OCI-LY1 (cell line): ENCODE results near the gene SOX5.

ENCODE experiments used
- H2AFZ ChIP-seq: fragments of 200-600 bp; sonication (generic), shearing (Covaris generic); 2 replicates; pipeline ENCODE4 v1.6.0; 2014; ENCODE audit warnings: antibody characterized with exemption, mild to moderate bottlenecking, low read length
- H3F3A ChIP-seq: fragments of 200-600 bp; sonication (generic), shearing (Covaris generic); 2 replicates; pipeline ENCODE4 v1.6.0; 2014; ENCODE audit warnings: mild to moderate bottlenecking, antibody characterized with exemption, low read length, moderate library complexity; ENCODE audit not compliant: insufficient read depth
- H3K27ac ChIP-seq: fragments of 200-600 bp; sonication (generic); 2 replicates; pipeline ENCODE4 v1.5.1; 2014; ENCODE audit warnings: low read length, mixed run types, mild to moderate bottlenecking, low read depth; ENCODE audit not compliant: poor library complexity, severe bottlenecking
- H3K27me3 ChIP-seq: fragments of 200-600 bp; sonication (generic); 2 replicates; pipeline ENCODE4 v1.6.0; 2014; ENCODE audit warnings: antibody characterized with exemption, mild to moderate bottlenecking, low read length, moderate library complexity; ENCODE audit not compliant: insufficient read depth
- H3K36me3 ChIP-seq: fragments of 200-600 bp; sonication (generic); 2 replicates; pipeline ENCODE4 v1.6.1; 2014; ENCODE audit warnings: mild to moderate bottlenecking, antibody characterized with exemption, low read length, moderate library complexity, mixed read lengths; ENCODE audit not compliant: insufficient read depth
- H3K4me1 ChIP-seq: fragments of 200-600 bp; sonication (generic); 2 replicates; pipeline ENCODE4 v1.5.1; 2014; ENCODE audit warnings: mild to moderate bottlenecking, low read length, moderate library complexity; ENCODE audit not compliant: insufficient read depth, severe bottlenecking
- H3K4me2 ChIP-seq: fragments of 200-600 bp; sonication (generic), shearing (Covaris generic); 2 replicates; pipeline ENCODE4 v1.6.1; 2014; ENCODE audit warnings: low read length
- H3K4me3 ChIP-seq: fragments of 200-600 bp; sonication (generic); 2 replicates; pipeline ENCODE4 v1.5.1; 2014; ENCODE audit warnings: low read length, low read depth, mild to moderate bottlenecking, mixed read lengths; ENCODE audit not compliant: poor library complexity, severe bottlenecking
- H3K79me2 ChIP-seq: fragments of 200-600 bp; shearing (Covaris generic); 2 replicates; pipeline ENCODE4 v1.6.1; 2016; ENCODE audit warnings: mixed run types, low read length, mixed read lengths; ENCODE audit not compliant: insufficient read depth
- H3K9ac ChIP-seq: fragments of 200-600 bp; sonication (generic), shearing (Covaris generic); 2 replicates; pipeline ENCODE4 v1.6.1; 2014; ENCODE audit warnings: mild to moderate bottlenecking, low read length, mixed read lengths
- H3K9me2 ChIP-seq: fragments of 200-600 bp; sonication (generic), shearing (Covaris generic); 2 replicates; pipeline ENCODE4 v1.6.1; 2014; ENCODE audit warnings: low read depth, mild to moderate bottlenecking, low read length, mixed read lengths
- H3K9me3 ChIP-seq: fragments of 200-600 bp; shearing (Covaris generic); 2 replicates; pipeline ENCODE4 v1.6.1; 2014; ENCODE audit warnings: low read length, mixed read lengths
- H4K20me1 ChIP-seq: fragments of 200-600 bp; sonication (generic), shearing (Covaris generic); 2 replicates; pipeline ENCODE4 v1.6.0; 2016; ENCODE audit warnings: mild to moderate bottlenecking, low read length; ENCODE audit not compliant: insufficient read depth
- CTCF ChIP-seq: fragments of 200-600 bp; sonication (generic), shearing (Covaris generic); IDR thresholded peaks from 2 replicates; pipeline ENCODE4 v1.5.1; 2017; ENCODE audit warnings: mild to moderate bottlenecking, antibody characterized with exemption, low read length, moderate library complexity, mixed read lengths
- EZH2 ChIP-seq: fragments of 200-600 bp; sonication (generic), shearing (Covaris generic); IDR thresholded peaks from 2 replicates; pipeline ENCODE4 v1.8.0; 2017; ENCODE audit warnings: borderline replicate concordance, mixed run types, mild to moderate bottlenecking, antibody characterized with exemption, low read length, moderate library complexity, mixed read lengths

The SOX5 gene

DNA sequence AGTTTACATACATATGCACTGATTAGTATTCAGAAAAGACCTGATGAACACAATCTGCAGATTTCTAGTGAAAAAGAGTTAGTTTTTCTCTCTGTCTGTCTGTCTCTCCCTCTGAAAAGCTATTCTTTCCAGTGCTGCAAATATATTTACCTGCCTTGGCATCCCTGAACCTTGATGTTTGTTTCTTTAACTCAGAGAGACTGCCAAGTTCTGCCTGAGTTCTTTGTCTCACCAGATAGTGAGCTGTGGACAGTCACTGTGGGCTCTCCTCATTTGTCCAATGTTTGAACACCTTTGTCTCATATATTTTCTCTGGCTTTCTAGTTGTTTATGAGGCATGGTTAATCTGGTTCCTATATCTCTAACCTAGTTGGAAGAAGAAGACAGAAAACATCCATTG is 250.4 kb downstream of the SOX5 start:
- H3K27me3 ChIP-seq, result no peaks in the 10 kb centered on the region
- no peak overlapping the region for H3K4me2 ChIP-seq
- H4K20me1 ChIP-seq, result no peaks in the 10 kb centered on the region
- TF ChIP-seq CTCF (no peak), EZH2 (no peak)
- no peak overlapping the region for H3K4me3 ChIP-seq
- H3K9ac ChIP-seq, result no peak overlapping the region
- no peak overlapping the region for H2AFZ ChIP-seq
- H3K9me2 ChIP-seq, result no peaks in the 10 kb centered on the region
- no peaks in the 10 kb centered on the region for H3K79me2 ChIP-seq
- no peaks in the 10 kb centered on the region for H3K9me3 ChIP-seq
- H3F3A ChIP-seq, result no peaks in the 10 kb centered on the region
- H3K4me1 ChIP-seq, result no peaks in the 10 kb centered on the region
- no peak overlapping the region for H3K27ac ChIP-seq
- H3K36me3 ChIP-seq, result no peaks in the 10 kb centered on the region

DNA sequence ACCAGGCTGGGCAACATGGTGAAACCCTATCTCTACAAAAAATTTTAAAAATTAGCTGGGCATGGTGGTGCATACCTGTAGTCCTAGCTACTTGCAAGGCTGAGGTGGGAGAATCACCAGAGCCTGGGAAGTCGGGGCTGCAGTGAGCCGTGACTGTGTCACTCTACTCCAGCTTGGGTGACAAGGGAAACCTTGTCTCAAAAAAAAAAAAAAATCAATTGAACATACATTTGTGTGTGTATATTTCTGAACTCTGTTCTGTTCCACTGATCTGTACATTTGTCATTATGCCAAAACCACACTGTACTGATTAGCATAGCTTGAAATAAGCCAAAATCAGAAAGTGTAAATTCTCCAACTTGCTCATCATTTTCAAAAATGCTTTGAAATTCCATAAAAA is 254.6 kb downstream of the SOX5 start:
- Histone ChIP-seq H3K4me2 (no peak overlapping the region), H3F3A (no peaks in the 10 kb centered on the region), H3K79me2 (no peaks in the 10 kb centered on the region), H2AFZ (no peak overlapping the region), H3K9me2 (no peaks in the 10 kb centered on the region), H3K27me3 (no peaks in the 10 kb centered on the region), H4K20me1 (no peaks in the 10 kb centered on the region), H3K9me3 (no peaks in the 10 kb centered on the region), H3K4me3 (no peak overlapping the region), H3K4me1 (no peaks in the 10 kb centered on the region), H3K9ac (no peak overlapping the region), H3K36me3 (no peaks in the 10 kb centered on the region), H3K27ac (no peak overlapping the region)
- TF ChIP-seq EZH2, result no peak
- TF ChIP-seq CTCF, result no peak

DNA sequence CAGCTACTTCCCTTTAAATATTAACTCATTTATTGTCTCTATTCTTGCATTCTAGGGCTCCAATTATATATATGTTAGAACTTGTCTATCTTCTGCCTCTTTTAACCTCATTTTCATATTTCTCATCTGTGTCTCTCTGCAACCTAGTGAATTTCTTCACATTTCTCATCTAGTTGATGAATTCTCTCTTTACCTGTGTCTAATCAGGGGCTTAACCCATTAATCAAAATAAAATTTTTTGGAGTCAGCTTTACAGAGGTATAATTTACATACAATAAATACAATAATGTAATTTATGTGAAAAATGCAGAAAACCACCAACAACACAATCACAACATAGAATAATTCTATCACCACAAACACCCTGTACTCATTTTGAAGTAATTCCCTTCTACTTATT is 255.2 kb downstream of the SOX5 start:
- Histone ChIP-seq H3K27ac (no peak overlapping the region), H3K4me3 (no peak overlapping the region), H3K79me2 (no peaks in the 10 kb centered on the region), H3K4me2 (no peak overlapping the region), H3K9me2 (no peaks in the 10 kb centered on the region), H3K9ac (no peak overlapping the region), H3K4me1 (no peaks in the 10 kb centered on the region), H3K9me3 (no peaks in the 10 kb centered on the region), H3K36me3 (no peaks in the 10 kb centered on the region), H2AFZ (no peak overlapping the region), H3K27me3 (no peaks in the 10 kb centered on the region), H3F3A (no peaks in the 10 kb centered on the region), H4K20me1 (no peaks in the 10 kb centered on the region)
- TF ChIP-seq EZH2 (no peak), CTCF (no peak)
